HG02973 (cell line): ENCODE data around the gene BBIP1.
A peak's percentile ranks its signal among the peaks of the same experiment; 100 is the strongest.
"Not testable (repeated sequence)": the region's sequence is repeated elsewhere in the genome, so short reads cannot be mapped to it uniquely, and the experiment has no call there.

ENCODE experiments used
- ATAC-seq: cut with Tn5 transposase; IDR thresholded peaks from one replicate; pipeline ENCODE4 v1.9.1; 2021; ENCODE audit warnings: moderate library complexity; ENCODE audit not compliant: unreplicated experiment

The BBIP1 gene

DNA sequence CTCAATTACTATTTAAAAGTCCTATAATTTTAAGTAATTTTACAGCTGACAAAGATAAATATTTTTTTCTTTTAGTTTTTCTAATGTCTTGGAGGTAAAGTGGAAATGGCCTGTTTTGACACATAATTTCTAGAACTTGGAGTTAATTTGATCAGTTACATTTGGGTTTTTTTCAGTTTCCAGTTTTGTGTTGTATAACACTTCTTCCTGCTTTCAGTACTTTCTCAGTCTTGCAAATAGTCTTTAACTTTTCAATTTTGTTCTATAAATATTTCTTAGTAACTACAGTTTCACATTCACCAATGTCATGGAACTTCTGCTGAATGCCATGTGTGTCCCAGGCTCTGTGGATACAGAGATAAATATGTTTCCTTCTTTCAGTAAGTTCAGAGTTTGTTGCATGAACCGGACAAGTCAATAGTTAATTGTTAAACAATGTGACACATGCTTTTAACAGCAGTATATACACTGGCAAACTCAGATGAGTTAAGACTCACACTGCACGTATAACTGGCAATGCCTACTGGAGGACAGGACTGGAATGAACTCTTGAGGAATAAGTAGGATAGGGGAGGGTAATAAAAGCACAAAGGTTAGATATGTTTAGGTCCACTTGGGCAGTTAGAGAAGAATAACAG lies 5.0 kb upstream of the BBIP1 start:
- ATAC-seq: no peak

DNA sequence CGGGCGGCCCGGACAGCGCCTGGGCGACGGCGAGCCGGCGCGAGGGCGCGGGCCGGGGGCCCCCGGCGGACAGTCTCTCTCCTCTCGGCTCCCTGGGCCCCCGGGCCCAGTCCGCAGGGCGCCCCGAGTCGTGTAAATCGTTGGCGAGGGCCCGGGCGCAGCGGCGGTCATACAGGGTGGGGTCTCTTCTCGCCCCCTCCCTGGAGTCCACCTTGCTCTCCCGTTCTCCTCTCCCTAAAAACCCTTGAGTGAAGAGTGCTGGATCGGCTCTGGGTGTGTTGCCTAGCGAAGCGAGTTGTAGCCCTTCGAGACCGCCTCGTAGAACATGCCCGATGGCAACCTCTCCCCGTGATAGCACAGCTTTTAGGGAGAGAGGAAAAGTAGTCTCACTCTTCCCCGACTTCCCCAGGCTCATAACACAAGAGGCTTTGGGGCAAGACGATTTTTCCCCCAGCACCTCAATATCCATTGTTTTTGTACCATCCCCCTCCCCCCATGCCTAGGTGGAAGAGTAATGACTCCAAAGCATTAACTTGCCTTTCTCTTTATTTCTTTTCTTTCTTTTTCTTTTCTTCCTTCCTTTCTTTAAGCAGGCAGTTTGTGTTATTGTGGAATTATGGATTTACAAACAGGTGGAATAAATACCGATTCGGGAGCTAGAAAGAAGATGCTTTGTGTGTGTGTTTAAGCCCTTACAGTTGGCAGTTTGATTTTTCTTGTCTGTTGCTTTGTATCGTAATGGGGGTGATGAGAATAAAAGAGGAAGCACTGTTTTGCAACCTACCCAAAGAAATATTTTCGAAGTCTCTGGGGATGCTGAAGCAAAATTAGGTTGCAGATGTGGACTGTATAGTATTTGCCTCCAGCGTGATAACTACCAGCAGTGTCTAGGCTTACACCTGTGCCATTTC lies 1.2 kb upstream of the BBIP1 start:
- ATAC-seq: peak; percentile 23

DNA sequence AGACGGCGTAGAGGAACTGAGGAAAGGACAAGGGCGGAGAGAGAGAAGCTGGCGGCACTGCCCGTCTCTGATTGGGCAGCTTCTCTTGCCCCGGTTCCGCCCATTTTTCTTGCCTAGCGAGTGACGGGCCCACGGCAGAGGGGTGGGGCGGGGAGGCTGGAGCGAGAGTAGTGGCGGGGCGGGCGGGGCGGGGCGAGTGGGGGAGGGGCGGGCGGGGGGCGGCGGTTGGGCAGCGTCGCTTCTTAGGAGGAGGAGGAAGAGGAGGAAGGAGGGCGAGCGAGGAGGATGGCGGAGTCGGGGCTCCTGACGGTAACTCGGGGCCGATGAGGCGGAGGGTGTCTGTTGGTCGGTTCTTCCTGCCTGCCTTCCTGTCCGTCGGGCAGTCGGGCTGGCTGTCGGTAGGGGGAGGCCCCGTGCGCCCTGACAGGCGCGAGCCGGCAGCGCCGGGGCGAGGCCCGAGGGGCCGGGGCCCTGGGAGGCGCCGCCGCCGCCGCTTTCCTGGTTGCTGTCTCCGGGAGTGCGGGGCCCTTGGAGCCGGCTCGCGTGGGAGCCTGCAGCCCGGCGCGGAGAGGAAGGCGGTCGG lies 460 bp upstream of the BBIP1 start, which contains the start of gene SHOC2:
SHOC2 (plus strand) TSS at position 256 of the 583 bp plus-strand sequence. CDS start 44,755 bp downstream, outside the sequence.
- peak; percentile 10 for ATAC-seq

DNA sequence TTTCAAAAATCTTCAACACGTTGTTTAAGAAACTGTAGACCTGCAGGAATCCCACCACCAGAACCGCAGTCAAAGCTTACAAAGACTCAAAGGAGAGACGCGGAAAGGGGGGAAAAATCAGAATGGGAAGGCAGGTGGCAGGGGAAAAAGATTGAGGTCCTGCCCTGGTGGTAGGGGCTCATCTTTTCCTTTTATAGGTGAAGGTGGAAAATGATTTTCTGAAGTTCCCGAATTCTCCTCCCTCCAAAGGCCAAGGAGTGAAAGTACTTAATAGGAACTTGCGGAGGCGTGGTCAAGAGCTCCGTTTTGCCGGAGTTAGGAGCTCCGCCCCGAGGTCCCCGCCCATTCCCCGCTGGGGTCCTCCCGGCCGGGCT lies 724 bp downstream of the BBIP1 start:
- ATAC-seq: no peak

DNA sequence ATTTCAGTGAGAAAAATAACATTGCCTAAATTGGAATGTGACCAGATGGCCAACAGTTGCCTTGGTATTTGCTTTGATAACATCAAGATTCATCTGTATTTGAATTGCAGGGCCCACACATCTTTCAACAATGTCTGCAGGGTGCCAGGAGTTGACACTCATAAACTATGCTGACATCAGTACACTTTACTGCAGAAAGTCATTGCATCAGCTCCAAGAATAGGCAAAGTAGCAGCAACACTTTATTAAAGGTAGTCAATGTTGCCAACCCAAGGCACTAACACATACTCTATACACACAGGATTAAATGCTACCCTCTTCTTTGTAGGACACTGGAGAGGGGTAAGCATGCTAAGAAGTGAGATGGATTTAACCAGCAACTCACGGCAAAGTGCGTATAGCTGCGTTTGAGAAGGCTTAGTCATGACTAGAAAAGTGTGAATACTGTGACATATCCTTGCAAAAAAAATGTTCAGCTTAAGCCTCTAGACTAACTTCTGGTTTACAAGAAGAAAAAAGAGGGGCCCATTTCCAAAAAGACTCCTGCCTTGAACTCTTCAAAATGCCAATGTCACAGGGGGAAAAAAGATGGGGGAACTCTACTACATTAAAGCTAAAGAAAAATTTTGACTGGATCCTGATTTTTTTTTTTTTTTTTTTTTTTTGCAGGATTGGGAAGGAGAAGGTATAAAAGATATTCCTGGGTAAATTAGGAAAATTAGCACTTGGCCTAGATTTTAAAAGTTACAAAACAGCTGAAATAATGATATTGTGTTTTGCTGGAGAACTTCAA lies 2.2 kb downstream of the BBIP1 start:
- no peak for ATAC-seq

DNA sequence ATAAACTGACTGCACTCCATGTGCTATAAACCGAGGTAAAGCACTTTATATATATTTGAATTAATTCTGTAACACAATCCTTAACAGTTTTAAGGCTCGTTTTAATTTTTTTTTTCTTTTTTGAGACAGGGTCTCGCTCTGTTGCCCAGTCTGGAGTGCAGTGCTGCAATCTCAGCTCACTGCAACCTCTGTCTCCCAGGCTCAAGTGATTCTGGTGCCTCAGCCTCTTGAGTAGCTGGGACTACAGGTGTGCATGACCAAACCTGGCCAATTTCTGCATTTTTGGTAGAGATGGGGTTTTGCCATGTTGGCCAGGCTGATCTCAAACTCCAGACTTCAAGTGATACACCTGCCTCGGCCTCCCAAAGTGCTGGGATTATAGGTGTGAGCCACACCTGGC lies 3.4 kb downstream of the BBIP1 start:
- ATAC-seq: not testable (repeated sequence)

DNA sequence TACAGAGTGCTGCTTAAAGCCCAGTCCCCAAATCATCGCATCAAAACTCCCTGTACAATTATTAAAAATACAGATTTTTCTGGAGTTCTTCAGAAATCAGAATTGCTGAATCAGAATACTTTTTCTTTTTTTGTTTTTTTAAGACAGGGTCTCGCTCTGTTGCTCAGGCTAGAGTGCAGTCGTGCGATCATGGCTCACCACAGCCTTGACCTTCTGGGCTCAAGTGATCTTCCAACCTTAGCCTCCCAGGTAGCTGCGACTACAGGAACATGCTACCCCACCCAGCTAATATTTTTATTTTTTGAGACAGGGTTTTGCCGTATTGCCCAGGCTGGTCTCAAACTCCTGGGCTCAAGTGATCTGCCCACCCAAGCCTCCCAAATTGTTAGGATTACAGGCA lies 3.9 kb downstream of the BBIP1 start:
- no peak for ATAC-seq

DNA sequence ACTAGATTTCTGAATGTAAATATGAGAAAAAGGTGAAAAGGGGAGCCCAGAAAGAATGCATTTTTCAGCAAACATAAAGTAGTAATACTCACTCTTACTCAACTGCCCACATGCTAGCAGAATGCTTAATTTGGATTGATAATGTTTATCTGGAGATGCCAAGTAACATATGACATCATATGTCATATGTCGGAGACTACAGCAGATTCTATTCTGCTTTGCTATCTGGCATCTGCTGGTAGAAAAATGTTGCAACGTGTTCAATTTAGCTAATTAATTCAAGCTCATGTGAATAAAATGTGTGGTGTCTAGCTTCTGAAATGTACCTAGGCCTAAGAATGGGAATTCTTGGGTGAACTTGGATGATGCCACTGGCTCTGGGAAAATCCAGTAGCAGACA lies 4.5 kb downstream of the BBIP1 start:
- ATAC-seq: no peak

DNA sequence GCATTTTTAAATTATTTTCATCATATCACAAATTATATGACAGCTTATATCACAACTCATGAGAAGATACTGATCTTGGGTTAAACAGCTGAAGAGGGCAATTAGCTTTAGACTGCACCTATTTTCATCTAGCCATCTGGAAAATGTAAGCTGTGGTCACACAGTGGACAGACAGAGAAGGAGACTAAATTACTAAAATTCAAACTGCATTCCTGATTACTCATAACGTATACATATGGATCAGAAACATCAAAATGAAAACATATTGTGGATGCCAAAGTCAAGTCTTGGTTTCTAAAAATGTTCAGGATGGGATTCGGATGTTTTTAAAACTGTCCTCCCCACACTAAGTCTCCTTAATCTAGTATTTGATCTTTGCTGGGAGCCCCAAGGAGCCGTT lies 6.6 kb downstream of the BBIP1 start:
- ATAC-seq: no peak

DNA sequence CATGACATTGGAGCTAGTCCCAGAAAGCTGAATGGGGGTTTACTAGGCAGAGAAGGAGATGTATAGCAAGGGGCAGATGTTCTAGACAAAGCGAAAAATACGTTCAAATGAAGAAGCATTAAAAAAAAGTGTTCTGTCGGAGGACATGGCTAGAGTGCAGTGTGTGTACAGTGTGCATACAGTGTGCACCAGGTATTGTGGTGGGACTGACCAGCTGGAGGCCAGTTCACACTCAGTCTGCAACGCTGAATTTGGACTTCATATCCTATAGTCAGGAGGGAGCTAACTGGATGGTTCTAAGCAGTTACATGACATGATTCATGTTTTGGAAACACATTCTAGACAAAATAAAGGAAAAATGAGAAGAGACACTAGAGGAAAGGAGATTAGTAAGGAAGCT lies 8.8 kb downstream of the BBIP1 start:
- ATAC-seq: no peak

DNA sequence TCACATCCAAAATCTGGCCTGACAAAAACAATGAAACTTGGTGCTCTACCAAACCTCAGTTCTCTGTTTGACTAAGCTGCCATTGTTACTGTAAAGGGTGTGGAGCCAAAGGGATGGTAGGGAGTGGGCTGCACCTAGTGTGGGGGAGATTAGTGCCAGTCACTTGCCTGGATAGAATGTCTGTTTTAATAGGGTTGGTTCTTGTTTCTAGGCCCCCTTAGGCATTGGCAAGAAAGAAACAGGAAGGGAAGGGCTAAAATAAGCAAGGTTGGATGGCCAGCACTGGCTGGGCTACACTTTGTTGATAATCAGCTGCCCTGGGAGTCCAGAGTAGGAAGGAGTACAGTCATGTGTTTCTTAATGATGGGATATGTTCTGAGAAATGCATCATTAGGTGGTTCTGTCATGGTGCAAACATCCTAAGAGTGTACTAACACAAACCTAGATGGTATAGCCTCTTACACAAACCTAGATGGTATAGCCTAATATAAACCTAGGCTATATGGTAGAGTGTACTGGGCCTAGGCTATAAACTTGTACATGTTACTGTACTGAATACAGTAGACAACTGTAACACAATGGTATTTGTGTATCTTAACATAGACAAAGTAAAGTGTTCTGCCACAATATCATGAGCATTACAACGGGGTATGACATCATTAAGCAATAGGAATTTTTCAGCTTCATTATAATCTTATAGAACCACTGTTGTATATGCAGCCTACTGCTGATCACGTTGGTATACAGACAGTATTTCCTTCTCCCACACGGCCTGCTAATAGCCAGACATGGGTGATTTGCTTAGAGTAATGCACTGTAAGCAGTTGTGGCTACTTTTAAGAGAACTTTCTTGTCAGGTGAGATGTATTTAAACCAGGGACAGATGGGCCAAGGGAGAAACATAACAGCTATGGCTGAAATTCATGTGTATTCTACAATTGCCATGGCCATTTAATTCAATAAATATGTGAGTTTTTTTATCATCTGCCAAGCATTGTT lies 15.4 kb downstream of the BBIP1 start:
- peak; percentile 81 for ATAC-seq

DNA sequence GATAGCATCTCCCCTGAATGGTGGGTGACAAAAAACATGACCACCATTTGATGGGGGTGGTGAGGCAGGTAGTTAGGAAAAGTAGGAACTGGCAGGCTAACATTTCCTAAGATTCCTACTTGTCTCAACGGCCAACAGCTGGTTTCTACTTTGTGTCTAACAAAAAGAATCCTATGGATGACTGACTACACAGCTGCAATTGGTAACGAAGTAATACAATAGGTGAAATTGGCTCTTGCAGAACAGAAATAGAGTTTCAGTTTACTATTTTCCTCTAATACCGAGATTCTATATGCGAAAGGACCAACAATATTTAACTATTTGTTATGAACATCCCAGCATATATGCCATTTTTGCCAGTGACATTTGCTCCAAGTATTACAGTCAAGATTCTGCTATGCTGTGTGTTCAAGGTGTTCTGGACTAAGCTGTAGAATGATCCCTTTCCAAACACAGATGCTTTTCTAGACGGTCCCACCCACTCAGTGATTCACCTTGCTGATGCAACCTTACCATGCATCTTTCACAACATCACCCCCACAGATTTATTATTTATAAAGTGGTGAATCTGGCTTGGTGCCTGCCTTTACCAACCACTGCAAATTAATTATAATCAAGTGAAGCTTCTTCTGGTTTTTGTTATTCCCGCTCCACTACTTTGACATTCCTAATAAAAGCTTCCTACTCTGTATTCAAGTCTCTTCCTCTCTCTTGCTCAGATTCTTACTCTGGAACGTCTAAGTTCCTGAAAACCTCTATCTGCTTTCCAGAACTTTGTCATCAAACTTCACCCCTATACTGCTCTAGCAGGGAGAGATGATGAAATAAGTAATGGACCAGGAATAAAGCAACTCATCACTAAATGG lies 16.8 kb downstream of the BBIP1 start:
- no peak for ATAC-seq

DNA sequence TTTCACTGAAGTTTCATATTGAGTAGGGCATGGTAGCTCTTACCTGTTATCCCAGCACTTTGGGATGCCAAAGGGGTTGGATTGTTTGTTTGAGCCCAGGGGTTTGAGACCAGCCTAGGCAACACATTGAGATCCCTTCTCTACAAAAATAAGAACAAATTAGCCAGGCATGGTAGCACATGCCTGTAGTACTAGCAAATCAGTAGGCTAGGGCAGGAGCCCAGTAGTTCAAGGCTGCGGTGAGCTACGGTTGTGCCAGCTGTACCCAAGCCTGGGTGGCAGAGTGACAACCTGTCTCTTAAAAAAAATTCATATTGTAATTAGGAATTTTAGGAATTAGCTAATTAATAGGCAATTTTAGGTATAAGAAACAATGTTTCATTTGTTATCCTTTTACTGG lies 18.0 kb downstream of the BBIP1 start:
- ATAC-seq: no peak

DNA sequence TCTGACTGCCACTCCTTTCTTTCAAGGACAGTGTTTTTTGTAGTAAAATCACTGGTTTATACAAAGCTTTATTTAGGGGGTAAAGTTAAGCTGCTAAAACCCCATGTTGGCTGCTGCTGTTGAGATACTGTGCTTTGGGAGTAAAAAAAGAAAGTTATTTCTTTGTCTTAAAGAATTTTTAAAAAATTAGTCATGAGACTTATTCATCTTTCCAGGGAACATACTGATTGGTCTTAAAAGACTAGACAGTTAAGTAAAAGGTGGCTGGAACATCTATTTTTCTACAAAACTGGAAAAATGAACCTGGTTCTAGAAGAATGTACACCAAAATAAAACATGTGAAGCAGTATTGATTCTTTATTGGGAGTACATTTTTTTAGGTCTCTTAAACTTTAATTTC lies 20.6 kb downstream of the BBIP1 start:
- ATAC-seq: no peak

DNA sequence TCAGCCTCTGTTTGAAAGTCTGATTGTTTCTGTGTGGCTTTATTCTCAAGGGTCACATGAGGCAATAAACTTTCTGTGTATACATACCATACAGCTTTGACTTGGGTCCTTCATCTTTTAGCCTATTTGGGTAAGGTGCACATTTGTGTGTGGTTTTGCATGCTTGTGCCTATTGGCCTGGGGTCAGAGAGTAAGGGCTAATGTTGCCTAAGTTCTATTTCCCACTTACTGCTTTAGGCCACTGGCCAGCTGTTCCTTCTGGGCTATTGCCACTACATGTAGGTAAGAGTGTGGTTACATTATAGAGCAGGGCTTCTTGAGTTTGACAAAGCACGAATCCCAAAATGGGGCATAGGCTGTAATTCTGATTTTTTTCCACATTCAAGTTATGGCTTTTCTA lies 21.8 kb downstream of the BBIP1 start:
- ATAC-seq: no peak

DNA sequence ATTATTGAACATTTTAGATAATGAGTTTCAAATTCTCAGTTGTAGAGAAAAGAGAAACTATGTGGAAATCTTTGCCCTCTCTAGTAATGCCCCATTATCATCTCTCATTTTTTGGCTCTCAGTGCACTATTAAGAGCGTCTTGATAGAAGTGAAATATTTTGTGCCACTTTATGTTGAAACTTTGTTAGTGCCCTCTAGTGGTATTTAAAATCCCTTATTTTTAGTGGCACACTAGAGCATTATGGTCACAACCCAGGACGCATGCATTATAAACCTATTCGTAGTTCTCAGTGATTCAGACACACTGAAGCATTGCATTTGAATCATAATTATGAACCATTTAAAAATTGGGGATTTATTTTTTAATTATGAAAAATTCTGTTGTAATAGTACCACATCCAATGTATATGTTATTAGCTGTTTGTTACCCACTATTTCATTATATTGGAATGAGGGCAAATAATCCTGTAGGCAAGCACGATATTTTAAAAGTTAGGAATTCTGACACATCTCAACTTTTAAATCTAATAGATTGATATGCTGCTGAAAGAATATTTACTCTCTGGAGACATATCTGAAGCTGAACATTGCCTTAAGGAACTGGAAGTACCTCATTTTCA lies 25.3 kb downstream of the BBIP1 start:
- ATAC-seq: no peak

DNA sequence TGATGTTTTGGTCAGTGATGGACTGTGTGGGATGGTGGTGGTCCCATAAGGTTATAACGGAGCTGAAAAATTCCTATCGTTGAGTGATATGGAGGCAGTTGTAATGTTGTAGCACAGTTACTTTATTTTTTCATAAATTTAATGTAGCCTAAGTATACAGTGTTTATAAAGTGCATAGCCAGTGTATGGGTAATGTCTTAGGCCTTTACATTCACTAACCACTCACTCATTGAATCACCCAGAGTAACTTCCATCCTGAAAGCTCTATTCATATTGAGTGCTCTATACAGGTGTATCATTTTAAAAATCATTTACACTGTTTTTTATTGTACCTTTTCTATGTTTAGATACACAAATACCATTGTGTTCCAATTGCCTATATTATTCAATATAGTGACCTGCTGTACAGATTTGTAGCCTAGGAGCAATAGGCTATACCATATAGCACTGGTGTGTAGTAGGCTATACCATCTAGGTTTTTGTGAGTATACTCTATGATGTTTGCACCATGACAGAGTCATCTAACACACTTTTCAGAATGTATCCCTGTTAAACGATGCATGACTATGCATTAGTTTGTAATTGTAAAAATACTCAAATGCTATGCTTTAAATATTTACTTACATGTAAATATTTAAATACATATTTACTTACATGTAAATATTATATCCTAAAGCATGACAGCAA lies 26.2 kb downstream of the BBIP1 start:
- ATAC-seq: no peak

DNA sequence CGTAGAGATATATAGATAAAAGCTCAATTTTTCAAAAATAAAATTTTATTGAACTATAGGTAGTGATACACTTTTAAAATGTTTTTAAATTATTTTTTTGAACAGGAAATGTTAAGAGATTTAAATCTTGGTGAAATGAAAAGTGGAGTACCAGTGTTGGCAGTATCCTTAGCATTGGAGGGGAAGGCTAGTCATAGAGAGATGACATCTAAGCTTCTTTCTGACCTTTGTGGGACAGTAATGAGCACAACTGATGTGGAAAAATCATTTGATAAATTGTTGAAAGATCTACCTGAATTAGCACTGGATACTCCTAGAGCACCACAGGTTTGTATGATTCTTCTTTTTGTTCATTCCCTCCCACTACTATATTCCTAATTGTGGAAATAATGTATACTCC lies 31.4 kb downstream of the BBIP1 start:
- ATAC-seq: no peak
